HEK293 (cell line): ENCODE results near the gene PCDHA6.
"Not testable (repeated sequence)": the region's sequence is repeated elsewhere in the genome, so short reads cannot be mapped to it uniquely, and the experiment has no call there.

Source experiments
- CTCF ChIA-PET: fragments of 350-600 bp; formaldehyde crosslinking; extraction: SDS; loops from one replicate; lab custom pipeline; 2021; ENCODE audit warnings: antibody characterized with exemption; lab: Yijun Ruan, JAX
- POLR2A ChIA-PET: fragments of 300-600 bp; formaldehyde crosslinking; extraction: SDS; loops from one replicate; lab custom pipeline; 2020; ENCODE audit warnings: antibody characterized with exemption, inconsistent platforms; lab: Yijun Ruan, JAX
- H3K27ac ChIP-seq: fragments of 200-500 bp; sonication (Bioruptor generic); 2 replicates; pipeline ENCODE4 v1.5.1; 2014; ENCODE audit warnings: low read depth, low read length, control low read depth, inconsistent platforms; ENCODE audit errors: extremely low read depth
- H3K36me3 ChIP-seq, 2 experiments: fragments of 200-500 bp in 1 of 2; sonication (Bioruptor generic) in 1 of 2; 1 replicate in 1 of 2; 2 replicates in 1 of 2; pipeline ENCODE4 v1.5.1; 2014 to 2017; ENCODE audit warnings: inconsistent platforms in 2 of 2, low read length in 2 of 2; ENCODE audit not compliant: control insufficient read depth in 2 of 2, insufficient read depth in 1 of 2
- H3K4me1 ChIP-seq: fragments of 200-500 bp; sonication (Bioruptor generic); 2 replicates; pipeline ENCODE4 v1.5.1; 2014; ENCODE audit warnings: mild to moderate bottlenecking, low read length, inconsistent platforms; ENCODE audit not compliant: control insufficient read depth, insufficient read depth
- H3K4me3 ChIP-seq: 2 replicates; pipeline ENCODE4 v1.5.1; 2011; ENCODE audit warnings: low read depth, mild to moderate bottlenecking, control low read depth, low read length, moderate library complexity
- H3K9me3 ChIP-seq: fragments of 200-500 bp; sonication (Bioruptor generic); 2 replicates; pipeline ENCODE4 v1.5.1; 2014; ENCODE audit warnings: low read depth, low read length, inconsistent platforms; ENCODE audit not compliant: control insufficient read depth, insufficient read depth
- SP3 ChIP-seq: fragments of 450-650 bp; formaldehyde crosslinking; IDR thresholded peaks from 2 replicates; pipeline ENCODE4 v1.5.1; 2016; ENCODE audit warnings: missing biosample characterization, missing genetic modification characterization
- SP7 ChIP-seq: fragments of 450-650 bp; formaldehyde crosslinking; IDR thresholded peaks from 2 replicates; pipeline ENCODE4 v1.5.1; 2016; ENCODE audit warnings: missing biosample characterization, missing genetic modification characterization
- ZBTB21 ChIP-seq: fragments of 450-650 bp; formaldehyde crosslinking; IDR thresholded peaks from 2 replicates; pipeline ENCODE4 v1.5.1; 2017; ENCODE audit warnings: missing biosample characterization, missing genetic modification characterization
- ZBTB8A ChIP-seq: fragments of 450-650 bp; formaldehyde crosslinking; IDR thresholded peaks from 2 replicates; pipeline ENCODE4 v1.5.1; 2016; ENCODE audit warnings: missing biosample characterization, missing genetic modification characterization
- ZEB2 ChIP-seq: fragments of 450-650 bp; formaldehyde crosslinking; IDR thresholded peaks from 2 replicates; pipeline ENCODE4 v1.5.1; 2016; ENCODE audit warnings: missing biosample characterization, missing genetic modification characterization
- ZNF140 ChIP-seq: fragments of 450-650 bp; formaldehyde crosslinking; IDR thresholded peaks from 2 replicates; pipeline ENCODE4 v1.5.1; 2016; ENCODE audit warnings: missing biosample characterization, missing genetic modification characterization
- ZNF354C ChIP-seq: fragments of 450-650 bp; formaldehyde crosslinking; IDR thresholded peaks from 2 replicates; pipeline ENCODE4 v1.5.1; 2016; ENCODE audit warnings: missing biosample characterization, missing genetic modification characterization, low read depth, borderline replicate concordance
- ZNF394 ChIP-seq: fragments of 450-650 bp; formaldehyde crosslinking; IDR thresholded peaks from 2 replicates; pipeline ENCODE4 v1.5.1; 2016; ENCODE audit warnings: missing biosample characterization, missing genetic modification characterization, mild to moderate bottlenecking, moderate library complexity, borderline replicate concordance
- ZNF555 ChIP-seq: fragments of 450-650 bp; formaldehyde crosslinking; conservative IDR thresholded peaks from 2 replicates; pipeline ENCODE4 v1.5.1; 2017; ENCODE audit warnings: missing biosample characterization, mild to moderate bottlenecking, missing genetic modification characterization, inconsistent platforms
- ZNF654 ChIP-seq: fragments of 450-650 bp; formaldehyde crosslinking; IDR thresholded peaks from 2 replicates; pipeline ENCODE4 v1.5.1; 2016; ENCODE audit warnings: low read depth, missing biosample characterization, missing genetic modification characterization
- ZNF701 ChIP-seq: fragments of 450-650 bp; formaldehyde crosslinking; IDR thresholded peaks from 2 replicates; pipeline ENCODE4 v1.5.1; 2016; ENCODE audit warnings: missing biosample characterization, missing genetic modification characterization
- ZNF830 ChIP-seq: fragments of 450-650 bp; IDR thresholded peaks from 2 replicates; pipeline ENCODE4 v1.5.0; 2018; ENCODE audit warnings: missing biosample characterization, missing genetic modification characterization, low read depth, mild to moderate bottlenecking, moderate library complexity
- ZXDB ChIP-seq: fragments of 450-650 bp; formaldehyde crosslinking; IDR thresholded peaks from 2 replicates; pipeline ENCODE4 v1.5.1; 2016; ENCODE audit warnings: missing biosample characterization, missing genetic modification characterization
- TF ChIP-seq, protein P1 (sequence below): fragments of 450-650 bp; formaldehyde crosslinking; IDR thresholded peaks from 2 replicates; pipeline ENCODE4 v1.5.1; 2016; ENCODE audit warnings: missing biosample characterization, missing genetic modification characterization

The PCDHA6 gene

DNA sequence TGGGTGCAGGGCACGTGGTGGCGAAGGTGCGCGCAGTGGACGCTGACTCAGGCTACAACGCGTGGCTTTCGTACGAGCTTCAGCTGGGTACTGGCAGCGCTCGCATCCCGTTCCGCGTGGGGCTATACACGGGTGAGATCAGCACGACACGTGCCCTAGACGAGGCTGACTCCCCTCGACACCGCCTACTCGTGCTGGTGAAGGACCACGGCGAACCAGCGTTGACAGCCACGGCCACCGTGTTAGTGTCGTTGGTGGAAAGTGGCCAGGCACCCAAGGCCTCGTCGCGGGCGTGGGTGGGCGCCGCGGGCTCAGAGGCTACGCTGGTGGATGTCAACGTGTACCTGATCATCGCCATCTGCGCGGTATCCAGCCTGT is 31.1 kb upstream of the PCDHA6 start (continued):
- TF ChIP-seq ZNF354C = no peak
- no peak for TF ChIP-seq ZNF394 (tag by site-specific recombination)
- TF ChIP-seq, all 188 proteins: peak for 0

DNA sequence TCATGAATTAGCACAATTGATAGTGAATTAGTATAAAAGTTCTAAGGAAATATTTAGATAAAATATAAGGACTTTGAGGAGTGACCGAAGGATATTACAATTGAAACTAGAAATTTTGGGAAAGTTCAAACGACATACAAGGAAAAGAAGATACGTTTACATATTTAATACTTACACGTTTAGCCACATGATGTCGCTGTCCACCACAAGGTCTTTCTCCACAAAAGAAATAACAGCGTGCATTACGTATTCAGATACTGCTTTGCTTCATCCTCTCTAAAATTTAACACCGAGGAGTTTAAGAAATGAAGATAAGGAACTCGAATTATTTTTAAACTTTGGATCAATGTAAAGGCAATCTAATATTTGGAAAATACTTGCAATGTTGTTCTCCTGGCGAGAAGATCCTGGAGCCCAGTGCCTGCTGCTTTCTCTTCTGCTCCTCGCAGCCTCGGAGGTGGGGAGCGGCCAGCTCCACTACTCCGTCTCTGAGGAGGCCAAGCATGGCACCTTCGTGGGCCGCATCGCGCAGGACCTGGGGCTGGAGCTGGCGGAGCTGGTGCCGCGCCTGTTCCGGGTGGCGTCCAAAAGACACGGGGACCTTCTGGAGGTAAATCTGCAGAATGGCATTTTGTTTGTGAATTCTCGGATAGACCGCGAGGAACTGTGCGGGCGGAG is 26.8 kb upstream of the PCDHA6 start, which contains the start of gene PCDHA3:
TSS of gene PCDHA3 (plus strand) at position 242 of the 678 bp plus-strand sequence.
- no peak within 1 kb of the TSS for H3K27ac ChIP-seq
- CTCF ChIA-PET = interaction anchor here (0.5 to 0.6 kb wide), 2 partner anchors 462 to 525 kb away, joined by 3 read pairs; no protein-coding TSS in a partner anchor
- H3K36me3 ChIP-seq = no peaks in the 10 kb centered on the region
- no peak within 1 kb of the TSS for H3K4me3 ChIP-seq
- no peaks in the 10 kb centered on the region for H3K9me3 ChIP-seq
- POLR2A ChIA-PET = no interaction called here
- TF ChIP-seq ZNF140 (no peak), ZNF654 (peak; percentile 47), ZNF830 (tag by site-specific recombination) (no peak)
- TF ChIP-seq, all 188 proteins: peak for 1
- H3K4me1 ChIP-seq = no peaks in the 10 kb centered on the region

DNA sequence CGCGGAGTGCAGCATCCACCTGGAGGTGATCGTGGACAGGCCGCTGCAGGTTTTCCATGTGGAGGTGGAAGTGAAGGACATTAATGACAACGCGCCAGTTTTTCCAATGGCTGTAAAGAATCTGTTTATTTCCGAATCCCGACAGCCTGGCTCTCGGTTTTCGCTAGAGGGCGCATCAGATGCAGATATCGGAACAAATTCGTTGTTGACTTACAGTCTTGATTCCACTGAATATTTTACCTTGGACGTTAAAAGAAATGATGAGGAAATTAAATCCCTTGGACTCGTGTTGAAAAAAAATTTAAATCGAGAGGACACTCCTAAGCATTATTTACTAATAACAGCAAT is 26.3 kb upstream of the PCDHA6 start:
- TF ChIP-seq SP7 (tag by site-specific recombination) (no peak), ZEB2 (tag by site-specific recombination) (no peak), ZNF701 (no peak), ZNF555 (tag by site-specific recombination) (no peak), ZXDB (no peak), ZBTB8A (tag by site-specific recombination) (no peak)
- TF ChIP-seq, protein P1, sequence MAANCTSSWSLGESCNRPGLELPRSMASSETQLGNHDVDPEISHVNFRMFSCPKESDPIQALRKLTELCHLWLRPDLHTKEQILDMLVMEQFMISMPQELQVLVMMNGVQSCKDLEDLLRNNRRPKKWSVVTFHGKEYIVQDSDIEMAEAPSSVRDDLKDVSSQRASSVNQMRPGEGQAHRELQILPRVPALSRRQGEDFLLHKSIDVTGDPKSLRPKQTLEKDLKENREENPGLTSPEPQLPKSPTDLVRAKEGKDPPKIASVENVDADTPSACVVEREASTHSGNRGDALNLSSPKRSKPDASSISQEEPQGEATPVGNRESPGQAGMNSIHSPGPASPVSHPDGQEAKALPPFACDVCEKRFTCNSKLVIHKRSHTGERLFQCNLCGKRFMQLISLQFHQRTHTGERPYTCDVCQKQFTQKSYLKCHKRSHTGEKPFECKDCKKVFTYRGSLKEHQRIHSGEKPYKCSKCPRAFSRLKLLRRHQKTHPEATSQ (tag by site-specific recombination) = no peak
- TF ChIP-seq, all 188 proteins: peak for 0
- Histone ChIP-seq H3K4me3 (no peak overlapping the region), H3K9me3 (no peaks in the 10 kb centered on the region), H3K4me1 (no peaks in the 10 kb centered on the region), H3K27ac (no peak overlapping the region), H3K36me3 (no peaks in the 10 kb centered on the region)
- ChIA-PET CTCF (interaction anchor here (0.6 kb wide), 1 partner anchor 526 kb away, joined by 3 read pairs; no protein-coding TSS in a partner anchor), POLR2A (no interaction called here)

DNA sequence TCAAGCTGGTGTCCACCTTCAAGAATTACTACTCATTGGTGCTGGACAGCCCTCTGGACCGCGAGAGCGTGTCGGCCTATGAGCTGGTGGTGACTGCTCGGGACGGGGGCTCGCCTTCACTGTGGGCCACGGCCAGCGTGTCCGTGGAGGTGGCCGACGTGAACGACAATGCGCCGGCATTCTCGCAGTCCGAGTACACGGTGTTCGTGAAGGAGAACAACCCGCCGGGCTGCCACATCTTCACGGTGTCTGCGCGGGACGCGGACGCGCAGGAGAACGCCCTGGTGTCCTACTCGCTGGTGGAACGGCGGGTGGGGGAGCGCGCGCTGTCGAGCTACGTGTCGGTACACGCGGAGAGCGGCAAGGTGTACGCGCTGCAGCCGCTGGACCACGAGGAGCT is 25.4 kb upstream of the PCDHA6 start:
- H3K4me3 ChIP-seq, H3K9me3 ChIP-seq, POLR2A ChIA-PET, CTCF ChIA-PET, H3K36me3 ChIP-seq, H3K27ac ChIP-seq, H3K4me1 ChIP-seq: not testable (repeated sequence)

DNA sequence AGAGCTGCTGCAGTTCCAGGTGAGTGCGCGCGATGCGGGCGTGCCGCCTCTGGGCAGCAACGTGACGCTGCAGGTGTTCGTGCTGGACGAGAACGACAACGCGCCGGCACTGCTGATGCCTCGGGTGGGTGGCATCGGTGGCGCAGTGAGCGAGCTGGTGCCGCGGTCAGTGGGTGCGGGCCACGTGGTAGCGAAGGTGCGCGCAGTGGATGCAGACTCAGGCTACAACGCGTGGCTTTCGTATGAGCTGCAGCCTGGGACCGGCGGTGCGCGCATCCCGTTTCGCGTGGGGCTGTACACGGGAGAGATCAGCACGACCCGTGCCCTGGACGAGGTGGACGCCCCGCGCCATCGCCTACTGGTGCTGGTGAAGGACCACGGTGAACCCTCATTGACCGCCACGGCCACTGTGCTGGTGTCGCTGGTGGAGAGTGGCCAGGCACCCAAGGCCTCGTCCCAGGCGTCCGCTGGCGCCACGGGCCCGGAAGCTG is 24.9 kb upstream of the PCDHA6 start:
- Histone ChIP-seq H3K4me1 (no peaks in the 10 kb centered on the region), H3K27ac (no peak overlapping the region), H3K36me3 (no peaks in the 10 kb centered on the region), H3K4me3 (no peak overlapping the region), H3K9me3 (no peaks in the 10 kb centered on the region)
- ChIA-PET CTCF (no interaction called here), POLR2A (no interaction called here)
- no peak for TF ChIP-seq SP3
- no peak for TF ChIP-seq ZBTB21 (tag by site-specific recombination)
